ENCODE data around the gene MCC. TPM values are rescaled to one million over a fixed set of nuclear protein-coding genes. Genes with fewer than 3 reads are reported as not detected.

The MCC gene
- total RNA-seq, 4 donors from 2014 or later = 17.1 to 90.7 (median 40.1) TPM

- no peak for DNase-seq
- no peaks in the 10 kb centered on the region for H3K36me3 ChIP-seq
Observed at GRCh38 chr5:113108485-113108884, 379.8 kb downstream of the MCC start.

GRCh38 chr5:113106821-113107220 is 381.4 kb downstream of the MCC start:
- Histone ChIP-seq H3K36me3 (no peaks in the 10 kb centered on the region), H3K9me3 (no peaks in the 10 kb centered on the region), H3K27me3 (no peaks in the 10 kb centered on the region), H3K27ac (no peak overlapping the region), H3K4me1 (no peaks in the 10 kb centered on the region), H3K4me3 (no peak overlapping the region)
- TF ChIP-seq POLR2A (IDR thresholded peaks at IDR 0.05) (no peak), CTCF (IDR thresholded peaks at IDR 0.05) (no peak)
- DNase-seq = no peak
- intact Hi-C loops (cut with DNase I; ENCODE audit: low total_unique reads) = no loop called here

More at GRCh38 chr5:113108485-113108884, 379.8 kb downstream of the MCC start:
- Histone ChIP-seq H3K4me1 (no peaks in the 10 kb centered on the region), H3K27ac (no peak overlapping the region), H3K4me3 (no peak overlapping the region), H3K9me3 (no peaks in the 10 kb centered on the region), H3K27me3 (no peaks in the 10 kb centered on the region)
- TF ChIP-seq POLR2A (IDR thresholded peaks at IDR 0.05) (no peak), CTCF (IDR thresholded peaks at IDR 0.05) (no peak)
- intact Hi-C loops (cut with DNase I; ENCODE audit: low total_unique reads) = no loop called here

- TF ChIP-seq POLR2A (IDR thresholded peaks at IDR 0.05) (no peak), CTCF (IDR thresholded peaks at IDR 0.05) (no peak)
- Histone ChIP-seq H3K27ac (no peak overlapping the region), H3K36me3 (no peaks in the 10 kb centered on the region), H3K4me3 (no peak overlapping the region), H3K9me3 (no peaks in the 10 kb centered on the region), H3K4me1 (no peaks in the 10 kb centered on the region), H3K27me3 (no peaks in the 10 kb centered on the region)
- intact Hi-C loops (cut with DNase I; ENCODE audit: low total_unique reads) = no loop called here
- DNase-seq = no peak
Observed at GRCh38 chr5:113105693-113106280, 382.5 kb downstream of the MCC start.

DNA sequence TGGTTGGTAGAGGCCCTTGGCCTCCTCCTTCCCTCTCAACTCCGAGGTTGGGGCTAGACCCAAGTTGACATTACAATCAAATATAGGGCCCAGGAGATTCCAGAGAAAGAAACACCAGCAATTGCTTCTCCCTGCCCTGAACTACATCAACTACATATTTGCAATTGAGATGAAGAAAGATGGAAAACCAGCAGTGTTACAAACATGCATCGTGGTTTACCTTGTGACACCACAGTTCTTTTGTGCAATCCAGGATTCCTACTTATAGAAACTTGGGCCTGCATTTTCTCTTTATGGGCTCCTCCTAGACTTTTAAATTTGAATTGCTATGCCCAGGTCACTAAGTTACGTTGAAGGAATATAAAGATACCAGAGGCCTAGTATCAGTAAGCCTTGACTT is 384.9 kb downstream of the MCC start:
- no peaks in the 10 kb centered on the region for H3K27me3 ChIP-seq
- TF ChIP-seq POLR2A (IDR thresholded peaks at IDR 0.05) (no peak), CTCF (IDR thresholded peaks at IDR 0.05) (no peak)
- H3K9me3 ChIP-seq = no peaks in the 10 kb centered on the region
- H3K27ac ChIP-seq = no peak overlapping the region
- no peaks in the 10 kb centered on the region for H3K4me1 ChIP-seq
- intact Hi-C loops (cut with DNase I; ENCODE audit: low total_unique reads) = no loop called here
- no peaks in the 10 kb centered on the region for H3K36me3 ChIP-seq
- H3K4me3 ChIP-seq = no peak overlapping the region
- no peak for DNase-seq

DNA sequence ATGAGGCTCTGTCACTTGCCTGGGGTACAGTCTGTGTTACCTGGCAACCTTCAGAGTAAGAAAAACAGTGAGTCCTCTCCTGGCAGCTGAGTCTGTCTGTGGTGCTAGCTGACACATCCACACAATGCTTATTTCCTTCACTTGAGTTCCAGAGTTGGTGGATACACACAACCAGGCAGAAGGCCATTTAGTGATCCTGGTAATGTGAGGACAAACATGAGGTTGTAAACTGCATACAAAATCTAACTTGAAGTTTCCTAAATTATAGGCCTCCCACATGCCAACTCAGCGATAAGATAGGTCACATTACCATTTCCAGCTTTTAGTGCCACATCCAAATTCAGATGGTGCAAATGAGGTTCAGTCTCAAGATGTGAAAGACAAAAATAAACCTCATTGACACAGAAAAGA is 386.1 kb downstream of the MCC start:
- no peak for DNase-seq
- Histone ChIP-seq H3K9me3 (no peaks in the 10 kb centered on the region), H3K27ac (no peak overlapping the region), H3K4me1 (no peaks in the 10 kb centered on the region), H3K4me3 (no peak overlapping the region), H3K27me3 (no peaks in the 10 kb centered on the region), H3K36me3 (no peaks in the 10 kb centered on the region)
- intact Hi-C loops (cut with DNase I; ENCODE audit: low total_unique reads) = no loop called here
- TF ChIP-seq CTCF (IDR thresholded peaks at IDR 0.05) = no peak
- TF ChIP-seq POLR2A (IDR thresholded peaks at IDR 0.05) = no peak

All from uterus (tissue), 4 donors.